Sigmoid colon (tissue), 4 donors: ENCODE measurements around the gene LDB2.

ENCODE experiments used
- CTCF ChIP-seq, 4 experiments: fragments of 450-650 bp in 3 of 4; fragments of 200-600 bp in 1 of 4; IDR thresholded peaks; one replicate each; pipeline ENCODE4 v1.5.1; 2016 to 2019; ENCODE audit warnings: antibody characterized with exemption in 4 of 4, mild to moderate bottlenecking in 3 of 4, moderate library complexity in 2 of 4
- EP300 ChIP-seq, 4 donors: sonication (generic); formaldehyde crosslinking; IDR thresholded peaks; one replicate each; pipeline ENCODE4 v1.6.1; 2017; ENCODE audit warnings: antibody characterized with exemption in 4 of 4
- POLR2A ChIP-seq, 2 donors: fragments of 450-650 bp; IDR thresholded peaks; one replicate each; pipeline ENCODE4 v1.6.1; 2016; ENCODE audit warnings: antibody characterized with exemption in 2 of 2, mild to moderate bottlenecking in 2 of 2, moderate library complexity in 2 of 2
- POLR2AphosphoS5 ChIP-seq, 4 donors: sonication (generic); formaldehyde crosslinking; IDR thresholded peaks; one replicate each; pipeline ENCODE4 v1.6.1; 2017; ENCODE audit warnings: antibody characterized with exemption in 4 of 4

- TF ChIP-seq POLR2A (IDR thresholded peaks at IDR 0.05), result no peak
- no peak for TF ChIP-seq CTCF (IDR thresholded peaks at IDR 0.05)
- TF ChIP-seq POLR2AphosphoS5 (IDR thresholded peaks at IDR 0.05), result no peak
- no peak for TF ChIP-seq EP300 (IDR thresholded peaks at IDR 0.05)
Observed at GRCh38 chr4:16505267-16505666, 393.2 kb downstream of the LDB2 start.
